Measurements from ENCODE around the gene ASAP3. TPM values are rescaled to one million over a fixed set of nuclear protein-coding genes. Genes with fewer than 3 reads are reported as not detected.

The ASAP3 gene
- total and polyA plus RNA-seq, 2 of the 13 experiments (the other 11 are each of a cell fraction or from before 2014, with no cell fraction given), result 32.6 to 37.0 TPM

GRCh38 chr1:23475134-23475628, 8.8 kb downstream of the ASAP3 start:
- no peak for DNase-seq (ENCODE audit: low spot score)
- Histone ChIP-seq H3K27me3 (ENCODE audit: control insufficient read depth in 1 of 2, insufficient read depth in 2 of 2, low read length in 2 of 2) (no peaks in the 10 kb centered on the region), H3K36me3 (replicated peaks in 1 of 2; ENCODE audit: control insufficient read depth in 1 of 2, insufficient read depth in 2 of 2, low read length in 2 of 2) (no peaks in the 10 kb centered on the region), H3K4me2 (ENCODE audit: low read depth, low read length) (no peak overlapping the region), H3K4me3 (replicated peaks in 1 of 3; ENCODE audit: insufficient read depth in 1 of 3, low read depth in 2 of 3, low read length in 3 of 3) (no peak overlapping the region), H3K27ac (ENCODE audit: extremely low read length, insufficient read depth, low read length) (no peak overlapping the region), H2AFZ (ENCODE audit: low read length) (no peak overlapping the region), H3K9me3 (ENCODE audit: low read length) (no peaks in the 10 kb centered on the region), H3K9ac (ENCODE audit: insufficient read depth, low read depth, low read length) (no peak overlapping the region), H3K79me2 (ENCODE audit: insufficient read depth, low read length) (peaks cover 56% of the 10 kb centered on the region), H3K4me1 (ENCODE audit: insufficient read depth, low read length) (peaks cover 83% of the 10 kb centered on the region), H4K20me1 (ENCODE audit: insufficient read depth, low read length) (no peaks in the 10 kb centered on the region)
- intact Hi-C loops (cut with micrococcal nuclease; ENCODE audit: unreplicated experiment), result no loop called here
- POLR2A ChIA-PET, result interaction anchor here (0.7 to 0.9 kb wide), 2 partner anchors 9 to 16 kb away, joined by 4 to 5 read pairs; partner anchors contain the start of gene ASAP3
- ATAC-seq, result no peak
- CTCF ChIA-PET (ENCODE audit: low intra/inter-chr PET ratio, low total read pairs), result no interaction called here
- no TSS peak for BruUV-seq (replicated peaks)
- FAIRE-seq, result no peak
- in situ Hi-C loops (cut with HindIII; ENCODE audit: extremely low pct_ligation_motif_present, low pct_unique_long_range_greater_than_20kb), result no loop called here
- TF ChIP-seq MLLT10 (CRISPR knock-in tag; IDR thresholded peaks at IDR 0.05) (no peak), ZNF761 (CRISPR knock-in tag; conservative IDR thresholded peaks at IDR 0.05) (no peak), ZNF556 (CRISPR knock-in tag; IDR thresholded peaks at IDR 0.05; ENCODE audit: borderline replicate concordance) (no peak), ZNF451 (CRISPR knock-in tag; IDR thresholded peaks at IDR 0.05) (no peak), NFKB2 (CRISPR knock-in tag; IDR thresholded peaks at IDR 0.05; ENCODE audit: borderline replicate concordance) (no peak), ZNF20 (CRISPR knock-in tag; IDR thresholded peaks at IDR 0.05) (no peak), ZBTB8A (CRISPR knock-in tag; IDR thresholded peaks at IDR 0.05; ENCODE audit: borderline replicate concordance, low read depth) (no peak), CHD4 (IDR thresholded peaks at IDR 0.05; ENCODE audit: borderline replicate concordance, low read length) (no peak), ZNF570 (CRISPR knock-in tag; IDR thresholded peaks at IDR 0.05; ENCODE audit: borderline replicate concordance) (no peak), RXRB (CRISPR knock-in tag; IDR thresholded peaks at IDR 0.05; ENCODE audit: borderline replicate concordance) (no peak)
- TF ChIP-seq, protein P1, sequence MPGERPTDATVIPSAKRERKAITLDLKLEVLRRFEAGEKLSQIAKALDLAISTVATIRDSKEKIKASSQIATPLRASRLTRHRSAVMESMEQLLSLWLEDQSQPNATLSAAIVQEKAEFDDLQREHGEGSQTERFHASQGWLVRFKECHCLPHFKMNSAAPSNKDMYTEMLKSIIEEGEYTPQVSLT (CRISPR knock-in tag; IDR thresholded peaks at IDR 0.05; ENCODE audit: borderline replicate concordance, low read depth), result no peak
- 95% methylated on average over 6 of the region's 6 CpGs for WGBS (ENCODE audit: low lambda C conversion rate)

Data from HepG2 (cell line).